ENCODE measurements around the gene RABIF.
"Not testable (repeated sequence)": the region's sequence is repeated elsewhere in the genome, so short reads cannot be mapped to it uniquely, and the experiment has no call there.

RABIF gene

DNA sequence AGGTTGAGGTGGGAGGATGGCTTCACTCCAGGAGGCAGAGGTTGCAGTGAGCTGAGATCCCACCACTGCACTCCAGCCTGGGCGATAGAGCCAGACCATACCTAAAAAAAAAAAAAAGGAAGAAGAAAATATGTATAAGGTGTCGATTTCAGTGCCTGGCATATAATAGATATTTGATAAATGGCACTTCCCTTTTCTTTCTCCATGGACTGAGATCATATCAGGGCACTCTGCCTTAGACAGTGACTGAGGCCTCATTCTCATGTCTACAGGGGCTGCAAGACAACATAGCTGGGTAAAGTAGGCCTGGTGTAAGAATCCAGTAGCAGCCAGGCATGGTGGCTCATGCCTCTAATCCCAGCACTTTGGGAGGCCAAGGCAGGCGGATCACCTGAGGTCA, 57.0 kb downstream of the RABIF start:
- Histone ChIP-seq H3F3A (ENCODE audit: insufficient read depth) (no peaks in the 10 kb centered on the region), H3K27ac (ENCODE audit: low read depth, low read length) (no peak overlapping the region), H3K79me2 (ENCODE audit: insufficient read depth, low read length) (no peaks in the 10 kb centered on the region), H3K27me3 (ENCODE audit: low read length) (no peaks in the 10 kb centered on the region), H3K36me3 (ENCODE audit: low read length) (no peaks in the 10 kb centered on the region), H3K4me3 (ENCODE audit: insufficient read depth, low read length, poor library complexity, severe bottlenecking) (no peak overlapping the region), H4K20me1 (ENCODE audit: low read depth, low read length) (no peaks in the 10 kb centered on the region), H3K9me3 (ENCODE audit: insufficient read depth, low read length) (no peaks in the 10 kb centered on the region), H3K4me2 (ENCODE audit: low read depth, low read length, poor library complexity, severe bottlenecking) (no peak overlapping the region), H3K9me2 (replicated peaks; ENCODE audit: insufficient read depth, low read length) (no peaks in the 10 kb centered on the region), H2AFZ (ENCODE audit: low read depth, low read length, severe bottlenecking) (no peak overlapping the region), H3K9ac (ENCODE audit: low read length) (no peak overlapping the region)
- TF ChIP-seq EZH2phosphoT487 (conservative IDR thresholded peaks at IDR 0.05; ENCODE audit: low read length) = no peak
- TF ChIP-seq, protein P1, sequence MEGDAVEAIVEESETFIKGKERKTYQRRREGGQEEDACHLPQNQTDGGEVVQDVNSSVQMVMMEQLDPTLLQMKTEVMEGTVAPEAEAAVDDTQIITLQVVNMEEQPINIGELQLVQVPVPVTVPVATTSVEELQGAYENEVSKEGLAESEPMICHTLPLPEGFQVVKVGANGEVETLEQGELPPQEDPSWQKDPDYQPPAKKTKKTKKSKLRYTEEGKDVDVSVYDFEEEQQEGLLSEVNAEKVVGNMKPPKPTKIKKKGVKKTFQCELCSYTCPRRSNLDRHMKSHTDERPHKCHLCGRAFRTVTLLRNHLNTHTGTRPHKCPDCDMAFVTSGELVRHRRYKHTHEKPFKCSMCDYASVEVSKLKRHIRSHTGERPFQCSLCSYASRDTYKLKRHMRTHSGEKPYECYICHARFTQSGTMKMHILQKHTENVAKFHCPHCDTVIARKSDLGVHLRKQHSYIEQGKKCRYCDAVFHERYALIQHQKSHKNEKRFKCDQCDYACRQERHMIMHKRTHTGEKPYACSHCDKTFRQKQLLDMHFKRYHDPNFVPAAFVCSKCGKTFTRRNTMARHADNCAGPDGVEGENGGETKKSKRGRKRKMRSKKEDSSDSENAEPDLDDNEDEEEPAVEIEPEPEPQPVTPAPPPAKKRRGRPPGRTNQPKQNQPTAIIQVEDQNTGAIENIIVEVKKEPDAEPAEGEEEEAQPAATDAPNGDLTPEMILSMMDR (IDR thresholded peaks at IDR 0.05; ENCODE audit: insufficient read depth, low read length, poor library complexity, severe bottlenecking) = no peak

DNA sequence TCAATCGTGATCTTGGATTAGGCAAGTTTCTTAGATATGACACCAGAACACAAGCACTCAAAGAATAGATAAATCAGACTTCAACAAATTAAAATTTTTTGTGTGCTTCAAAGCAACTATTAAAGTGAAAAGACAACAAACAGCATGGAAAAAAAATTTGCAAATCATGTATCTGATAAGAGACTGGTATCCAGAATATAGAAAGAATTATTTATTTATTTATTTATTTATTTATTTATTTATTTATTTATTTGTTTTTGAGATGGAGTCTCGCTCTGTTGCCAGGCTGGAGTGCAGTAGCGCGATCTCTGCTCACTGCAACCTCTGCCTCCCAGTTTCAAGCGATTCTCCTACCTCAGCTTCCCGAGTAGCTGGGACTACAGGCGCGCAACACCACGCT, 59.7 kb downstream of the RABIF start:
- H3K9me3 ChIP-seq (ENCODE audit: insufficient read depth, low read length); H3K36me3 ChIP-seq (ENCODE audit: low read length); H3K79me2 ChIP-seq (ENCODE audit: insufficient read depth, low read length); H3K9me2 ChIP-seq (replicated peaks; ENCODE audit: insufficient read depth, low read length); H3K4me2 ChIP-seq (ENCODE audit: low read depth, low read length, poor library complexity, severe bottlenecking); H3K4me3 ChIP-seq (ENCODE audit: insufficient read depth, low read length, poor library complexity, severe bottlenecking); H3F3A ChIP-seq (ENCODE audit: insufficient read depth); H2AFZ ChIP-seq (ENCODE audit: low read depth, low read length, severe bottlenecking); H3K27me3 ChIP-seq (ENCODE audit: low read length); H4K20me1 ChIP-seq (ENCODE audit: low read depth, low read length); H3K9ac ChIP-seq (ENCODE audit: low read length); H3K27ac ChIP-seq (ENCODE audit: low read depth, low read length): not testable (repeated sequence)

All from SU-DHL-6 (cell line).